PC-9 (cell line): Measurements from ENCODE around the gene PILRA.

Experiments
- CTCF ChIP-seq: fragments of 200-600 bp; sonication (generic); conservative IDR thresholded peaks from 2 replicates; pipeline ENCODE4 v1.6.1; 2017; ENCODE audit warnings: mixed run types, antibody characterized with exemption, mild to moderate bottlenecking, moderate library complexity
- EZH2 ChIP-seq: fragments of 200-600 bp; sonication (generic); IDR thresholded peaks from 2 replicates; pipeline ENCODE4 v1.8.0; 2017; ENCODE audit warnings: antibody characterized with exemption, low read depth

GRCh38 chr7:100393233-100393905, 20.1 kb downstream of the PILRA start:
- TF ChIP-seq CTCF (no peak), EZH2 (no peak)
